ENCODE data around the gene FAM177B.

The FAM177B gene

GRCh38 chr1:222788402-222789156 lies 51.6 kb downstream of the FAM177B start:
- TF ChIP-seq TCF12 (IDR thresholded peaks at IDR 0.05; ENCODE audit: low read depth) = no peak
- no peak for TF ChIP-seq EP300 (IDR thresholded peaks at IDR 0.05; ENCODE audit: borderline replicate concordance)
- TF ChIP-seq CEBPB (IDR thresholded peaks at IDR 0.05) = no peak
- no peak for TF ChIP-seq NFIC (IDR thresholded peaks at IDR 0.05)
- TF ChIP-seq ZBTB7A (IDR thresholded peaks at IDR 0.05; ENCODE audit: low read depth) = no peak
- TF ChIP-seq TAF1 (IDR thresholded peaks at IDR 0.05; ENCODE audit: low read depth) = no peak
- no peak for TF ChIP-seq USF1 (IDR thresholded peaks at IDR 0.05)
- no peak for TF ChIP-seq FOXM1 (IDR thresholded peaks at IDR 0.05; ENCODE audit: borderline replicate concordance, low read depth)
- TF ChIP-seq EGR1 (IDR thresholded peaks at IDR 0.05) = no peak
- TF ChIP-seq RAD21 (IDR thresholded peaks at IDR 0.05; ENCODE audit: low read depth) = no peak
- no peak for TF ChIP-seq CREB1 (IDR thresholded peaks at IDR 0.05; ENCODE audit: low read depth)
- no peak for TF ChIP-seq YY1 (IDR thresholded peaks at IDR 0.05; ENCODE audit: low read depth)
- TF ChIP-seq REST (IDR thresholded peaks at IDR 0.05; ENCODE audit: low read depth) = no peak
- TF ChIP-seq MAX (IDR thresholded peaks at IDR 0.05) = no peak
- TF ChIP-seq TEAD4 (IDR thresholded peaks at IDR 0.05) = no peak

GRCh38 chr1:222790115-222790514 lies 53.1 kb downstream of the FAM177B start:
- no peak for TF ChIP-seq YY1 (IDR thresholded peaks at IDR 0.05; ENCODE audit: low read depth)
- no peak for TF ChIP-seq NFIC (IDR thresholded peaks at IDR 0.05)
- TF ChIP-seq TCF12 (IDR thresholded peaks at IDR 0.05; ENCODE audit: low read depth) = no peak
- TF ChIP-seq ZBTB7A (IDR thresholded peaks at IDR 0.05; ENCODE audit: low read depth) = no peak
- no peak for TF ChIP-seq CEBPB (IDR thresholded peaks at IDR 0.05)
- TF ChIP-seq CREB1 (IDR thresholded peaks at IDR 0.05; ENCODE audit: low read depth) = no peak

- TF ChIP-seq MAX (IDR thresholded peaks at IDR 0.05) (no peak), FOXM1 (IDR thresholded peaks at IDR 0.05; ENCODE audit: borderline replicate concordance, low read depth) (no peak)
These were observed 53.5 kb downstream of the FAM177B start for GRCh38 chr1:222790520-222790919.

- TF ChIP-seq TEAD4 (IDR thresholded peaks at IDR 0.05) (no peak), NFIC (IDR thresholded peaks at IDR 0.05) (no peak)
These were observed 54.2 kb downstream of the FAM177B start for GRCh38 chr1:222791006-222791710.

- TF ChIP-seq RAD21 (IDR thresholded peaks at IDR 0.05; ENCODE audit: low read depth) = peak; percentile 85
- TF ChIP-seq FOXM1 (IDR thresholded peaks at IDR 0.05; ENCODE audit: borderline replicate concordance, low read depth) = no peak
- TF ChIP-seq ZBTB7A (IDR thresholded peaks at IDR 0.05; ENCODE audit: low read depth) = no peak
- no peak for TF ChIP-seq EP300 (IDR thresholded peaks at IDR 0.05; ENCODE audit: borderline replicate concordance)
- TF ChIP-seq CEBPB (IDR thresholded peaks at IDR 0.05) = no peak
- TF ChIP-seq TEAD4 (IDR thresholded peaks at IDR 0.05) = no peak
- TF ChIP-seq CREB1 (IDR thresholded peaks at IDR 0.05; ENCODE audit: low read depth) = no peak
These were observed 55.7 kb downstream of the FAM177B start for GRCh38 chr1:222792744-222793143.

- no peak for TF ChIP-seq EP300 (IDR thresholded peaks at IDR 0.05; ENCODE audit: borderline replicate concordance)
- peak; percentile 38; the same call in 1 of the 2 replicates for TF ChIP-seq RAD21 (IDR thresholded peaks at IDR 0.05; ENCODE audit: low read depth)
These were observed 57.9 kb downstream of the FAM177B start for GRCh38 chr1:222794656-222795474.

GRCh38 chr1:222798116-222798515 lies 61.1 kb downstream of the FAM177B start:
- TF ChIP-seq CREB1 (IDR thresholded peaks at IDR 0.05; ENCODE audit: low read depth) (no peak), MAX (IDR thresholded peaks at IDR 0.05) (peak; percentile 28; the same call in 1 of the 2 replicates), USF1 (IDR thresholded peaks at IDR 0.05) (no peak), RAD21 (IDR thresholded peaks at IDR 0.05; ENCODE audit: low read depth) (peak; percentile 18; the same call in 1 of the 2 replicates), EP300 (IDR thresholded peaks at IDR 0.05; ENCODE audit: borderline replicate concordance) (peak; percentile 73), NFIC (IDR thresholded peaks at IDR 0.05) (peak; percentile 21; the same call in 1 of the 2 replicates), TEAD4 (IDR thresholded peaks at IDR 0.05) (peak; percentile 39; the same call in 1 of the 2 replicates), TCF12 (IDR thresholded peaks at IDR 0.05; ENCODE audit: low read depth) (peak; percentile 50; the same call in 1 of the 2 replicates)
